OCI-LY7 (cell line): ENCODE results near the gene CNKSR2.

ENCODE experiments used
- EZH2phosphoT487 ChIP-seq: fragments of 200-600 bp; sonication (generic); IDR thresholded peaks from 2 replicates; pipeline ENCODE4 v1.6.1; 2018; ENCODE audit warnings: low read depth, borderline replicate concordance, mild to moderate bottlenecking, mixed run types, antibody characterized with exemption, low read length, moderate library complexity, mixed read lengths
- TF ChIP-seq, protein P1 (sequence below): fragments of 200-600 bp; sonication (generic); conservative IDR thresholded peaks from 2 replicates; pipeline ENCODE4 v1.5.1; 2014; ENCODE audit warnings: mild to moderate bottlenecking, antibody characterized with exemption, low read length, moderate library complexity, mixed read lengths

DNA sequence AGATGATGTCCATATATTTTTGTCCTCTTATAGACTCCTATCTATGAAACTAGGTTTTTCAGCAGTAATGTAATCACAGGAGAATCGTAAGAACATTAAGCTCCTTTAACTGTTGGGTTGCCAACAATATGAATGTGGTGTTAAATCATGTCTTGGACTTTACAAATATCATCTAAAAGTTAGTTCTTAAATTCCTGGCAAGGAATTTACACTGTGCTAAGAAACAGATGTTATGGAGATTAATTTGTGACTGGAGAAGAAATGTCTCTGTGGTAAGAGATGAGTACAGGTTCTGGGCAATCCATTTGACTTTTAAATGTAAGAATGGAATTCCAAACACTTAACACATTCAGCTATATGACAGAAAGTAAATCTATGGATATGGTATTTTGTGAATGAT lies 34.6 kb downstream of the CNKSR2 start:
- TF ChIP-seq, protein P1, sequence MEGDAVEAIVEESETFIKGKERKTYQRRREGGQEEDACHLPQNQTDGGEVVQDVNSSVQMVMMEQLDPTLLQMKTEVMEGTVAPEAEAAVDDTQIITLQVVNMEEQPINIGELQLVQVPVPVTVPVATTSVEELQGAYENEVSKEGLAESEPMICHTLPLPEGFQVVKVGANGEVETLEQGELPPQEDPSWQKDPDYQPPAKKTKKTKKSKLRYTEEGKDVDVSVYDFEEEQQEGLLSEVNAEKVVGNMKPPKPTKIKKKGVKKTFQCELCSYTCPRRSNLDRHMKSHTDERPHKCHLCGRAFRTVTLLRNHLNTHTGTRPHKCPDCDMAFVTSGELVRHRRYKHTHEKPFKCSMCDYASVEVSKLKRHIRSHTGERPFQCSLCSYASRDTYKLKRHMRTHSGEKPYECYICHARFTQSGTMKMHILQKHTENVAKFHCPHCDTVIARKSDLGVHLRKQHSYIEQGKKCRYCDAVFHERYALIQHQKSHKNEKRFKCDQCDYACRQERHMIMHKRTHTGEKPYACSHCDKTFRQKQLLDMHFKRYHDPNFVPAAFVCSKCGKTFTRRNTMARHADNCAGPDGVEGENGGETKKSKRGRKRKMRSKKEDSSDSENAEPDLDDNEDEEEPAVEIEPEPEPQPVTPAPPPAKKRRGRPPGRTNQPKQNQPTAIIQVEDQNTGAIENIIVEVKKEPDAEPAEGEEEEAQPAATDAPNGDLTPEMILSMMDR, result no peak
- TF ChIP-seq EZH2phosphoT487, result no peak
